ENCODE data around the gene STEAP4.

Gene STEAP4

DNA sequence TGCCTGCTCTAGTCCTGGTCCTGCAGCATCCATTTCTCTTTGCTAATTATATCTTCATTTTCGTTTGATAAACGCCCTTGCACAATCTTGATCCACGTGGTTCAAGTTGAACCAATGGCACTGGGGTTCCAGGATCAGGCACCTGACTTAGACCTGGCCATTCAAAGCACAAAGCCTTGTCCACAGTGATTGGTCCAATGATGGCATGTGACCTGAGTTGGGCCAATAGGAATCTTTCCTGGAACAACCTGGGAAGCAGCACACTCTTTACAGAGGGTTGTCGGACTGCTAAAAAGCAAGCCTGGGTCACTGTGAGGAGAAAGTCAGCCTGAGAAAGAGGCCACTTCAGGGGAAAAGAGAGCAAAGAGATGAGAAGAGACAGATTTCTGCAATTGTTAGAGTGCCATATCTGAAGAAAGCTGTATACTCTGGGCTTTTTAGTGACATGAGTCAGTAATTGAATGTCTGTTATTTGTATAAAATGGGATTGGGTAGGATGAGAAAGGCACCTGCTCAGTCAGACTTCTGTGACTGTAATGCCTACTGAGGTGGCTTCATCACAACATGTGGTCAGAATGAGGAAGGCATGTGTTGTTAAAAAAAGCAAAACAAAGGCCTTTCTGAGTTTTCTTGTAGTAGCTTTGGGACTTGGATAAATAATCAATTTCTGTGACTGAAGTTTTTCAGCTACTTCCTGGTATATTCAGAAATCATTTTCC lies 4.4 kb upstream of the STEAP4 start:
- no peak for DNase-seq (ENCODE audit: low read depth)
- TF ChIP-seq, protein P1, sequence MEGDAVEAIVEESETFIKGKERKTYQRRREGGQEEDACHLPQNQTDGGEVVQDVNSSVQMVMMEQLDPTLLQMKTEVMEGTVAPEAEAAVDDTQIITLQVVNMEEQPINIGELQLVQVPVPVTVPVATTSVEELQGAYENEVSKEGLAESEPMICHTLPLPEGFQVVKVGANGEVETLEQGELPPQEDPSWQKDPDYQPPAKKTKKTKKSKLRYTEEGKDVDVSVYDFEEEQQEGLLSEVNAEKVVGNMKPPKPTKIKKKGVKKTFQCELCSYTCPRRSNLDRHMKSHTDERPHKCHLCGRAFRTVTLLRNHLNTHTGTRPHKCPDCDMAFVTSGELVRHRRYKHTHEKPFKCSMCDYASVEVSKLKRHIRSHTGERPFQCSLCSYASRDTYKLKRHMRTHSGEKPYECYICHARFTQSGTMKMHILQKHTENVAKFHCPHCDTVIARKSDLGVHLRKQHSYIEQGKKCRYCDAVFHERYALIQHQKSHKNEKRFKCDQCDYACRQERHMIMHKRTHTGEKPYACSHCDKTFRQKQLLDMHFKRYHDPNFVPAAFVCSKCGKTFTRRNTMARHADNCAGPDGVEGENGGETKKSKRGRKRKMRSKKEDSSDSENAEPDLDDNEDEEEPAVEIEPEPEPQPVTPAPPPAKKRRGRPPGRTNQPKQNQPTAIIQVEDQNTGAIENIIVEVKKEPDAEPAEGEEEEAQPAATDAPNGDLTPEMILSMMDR (IDR thresholded peaks at IDR 0.05; ENCODE audit: control insufficient read depth, insufficient read depth, low read depth, low read length, missing control alignments) = no peak
- no peak overlapping the region for H3K4me3 ChIP-seq (ENCODE audit: control insufficient read depth, low read depth, low read length)

DNA sequence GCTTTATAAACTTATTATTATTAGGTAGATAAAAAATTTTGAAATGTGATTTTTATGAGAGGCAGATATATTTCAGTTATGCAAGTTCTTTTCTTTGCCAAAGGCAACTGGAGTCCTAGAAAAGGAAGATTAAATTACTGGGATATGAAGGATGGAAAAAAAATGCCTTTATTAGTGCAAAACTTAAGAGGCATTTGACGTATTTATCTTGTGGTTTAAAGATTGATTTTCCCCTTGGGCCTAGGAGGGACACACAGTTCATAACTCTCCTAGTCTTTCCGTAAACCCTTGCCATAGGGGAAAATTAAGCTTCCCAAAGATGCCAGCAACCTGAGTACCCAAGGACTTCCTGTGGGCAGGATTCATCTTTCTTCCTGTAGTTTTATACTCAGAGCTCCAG lies 3.1 kb upstream of the STEAP4 start:
- H3K4me3 ChIP-seq (ENCODE audit: control insufficient read depth, low read depth, low read length) = no peak overlapping the region
- TF ChIP-seq, protein P1 (IDR thresholded peaks at IDR 0.05; ENCODE audit: control insufficient read depth, insufficient read depth, low read depth, low read length, missing control alignments) = no peak
- no peak for DNase-seq (ENCODE audit: low read depth)

DNA sequence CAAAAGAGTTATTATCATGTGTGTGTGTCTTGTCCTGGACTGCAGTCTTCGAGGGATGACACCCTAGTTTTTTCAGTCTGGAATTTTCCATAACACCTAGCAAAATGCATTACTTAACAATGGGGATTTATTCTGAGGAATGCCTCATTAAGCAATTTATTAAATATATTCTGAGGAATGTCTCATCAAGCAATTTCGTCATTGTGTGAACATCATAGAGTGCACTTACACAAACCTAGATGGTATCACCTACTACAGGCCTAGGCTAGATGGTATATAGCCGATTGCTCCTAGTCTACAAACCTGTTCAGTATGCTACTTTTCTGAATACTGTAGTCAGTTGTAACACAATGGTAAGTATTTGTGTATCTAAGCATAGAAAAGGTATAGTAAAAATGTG lies 1.1 kb upstream of the STEAP4 start:
- H3K4me3 ChIP-seq (ENCODE audit: control insufficient read depth, low read depth, low read length) = no peak overlapping the region
- TF ChIP-seq, protein P1 (IDR thresholded peaks at IDR 0.05; ENCODE audit: control insufficient read depth, insufficient read depth, low read depth, low read length, missing control alignments) = no peak
- DNase-seq (ENCODE audit: low read depth) = no peak

DNA sequence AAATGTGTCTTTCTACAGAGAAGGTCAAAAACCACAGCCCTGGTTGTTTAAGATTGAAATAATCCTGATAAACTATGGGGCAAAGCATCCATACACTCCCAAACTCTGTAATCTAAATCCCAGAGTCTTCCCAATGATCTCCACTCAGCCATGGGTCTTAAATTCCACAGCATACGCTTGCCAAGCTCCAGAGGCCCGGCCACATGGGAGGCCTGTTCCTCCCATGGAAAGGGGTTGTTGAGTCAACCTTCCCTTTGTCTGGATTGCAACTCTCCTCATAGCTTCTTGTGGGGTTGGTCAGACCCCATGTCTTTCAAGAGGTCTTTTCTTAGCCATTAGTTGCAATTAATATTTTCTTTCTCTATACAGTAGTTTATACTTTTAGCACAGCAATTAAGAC lies 718 bp upstream of the STEAP4 start:
- TF ChIP-seq, protein P1 (IDR thresholded peaks at IDR 0.05; ENCODE audit: control insufficient read depth, insufficient read depth, low read depth, low read length, missing control alignments) = no peak
- no peak overlapping the region for H3K4me3 ChIP-seq (ENCODE audit: control insufficient read depth, low read depth, low read length)
- no peak for DNase-seq (ENCODE audit: low read depth)

DNA sequence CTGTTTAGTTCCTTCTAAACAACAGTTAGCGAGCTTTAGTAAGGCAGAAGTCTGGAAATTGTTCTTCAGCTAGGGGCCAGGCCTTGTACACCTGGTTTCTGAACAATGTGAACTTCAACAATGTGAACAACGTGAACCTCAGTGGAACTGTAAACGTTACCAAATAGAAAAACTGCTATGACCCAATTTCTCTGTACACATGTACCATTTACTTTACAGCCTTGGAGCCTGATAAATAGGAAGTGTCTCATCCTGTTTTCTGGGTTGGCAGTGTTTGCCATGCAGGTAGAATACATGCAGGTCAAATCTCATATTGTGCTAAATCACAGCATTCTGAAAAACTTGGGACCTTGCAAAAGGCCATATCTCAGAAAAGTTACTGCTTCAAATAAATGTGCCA lies 1.6 kb downstream of the STEAP4 start:
- TF ChIP-seq, protein P1 (IDR thresholded peaks at IDR 0.05; ENCODE audit: control insufficient read depth, insufficient read depth, low read depth, low read length, missing control alignments) = no peak
- H3K4me3 ChIP-seq (ENCODE audit: control insufficient read depth, low read depth, low read length) = no peak overlapping the region
- DNase-seq (ENCODE audit: low read depth) = no peak

DNA sequence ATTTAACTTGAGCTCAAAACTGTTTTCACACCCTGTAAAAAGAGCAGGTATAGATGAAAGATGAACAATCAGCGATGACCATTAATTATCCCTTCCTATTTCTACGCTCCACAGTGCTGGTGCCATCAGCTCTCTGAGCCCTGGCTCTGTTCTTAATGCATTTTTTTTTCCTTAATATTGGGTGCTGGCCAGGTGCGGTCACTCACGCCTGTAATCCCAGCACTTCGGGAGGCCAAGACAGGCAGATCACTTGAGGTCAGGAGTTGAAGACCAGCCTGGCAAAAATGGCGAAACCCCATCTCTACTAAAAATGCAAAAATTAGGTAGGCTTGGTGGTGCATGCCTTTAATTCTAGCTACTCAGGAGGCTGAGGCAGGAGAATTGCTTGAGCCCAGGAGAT lies 4.2 kb downstream of the STEAP4 start:
- TF ChIP-seq, protein P1 (IDR thresholded peaks at IDR 0.05; ENCODE audit: control insufficient read depth, insufficient read depth, low read depth, low read length, missing control alignments) = no peak
- no peak overlapping the region for H3K4me3 ChIP-seq (ENCODE audit: control insufficient read depth, low read depth, low read length)
- no peak for DNase-seq (ENCODE audit: low read depth)

Measured in AG09309 (cell line).